ENCODE results near the gene TRIM67. TPM values are rescaled to one million over a fixed set of nuclear protein-coding genes. Genes with fewer than 3 reads are reported as not detected.

TRIM67 gene
- total RNA-seq (2022; extraction: Qiagen RNA extraction; ENCODE audit: low read depth), result 0.10 to 0.32 TPM (median 0.19 TPM) in 5 replicates

GRCh38 chr1:231161667-231162296, at the start of gene TRIM67:
TSS of gene TRIM67 (plus strand) at chr1:231162058. CDS start at chr1:231162970, 912 bp downstream.

GRCh38 chr1:231240883-231241735, 79.3 kb downstream of the TRIM67 start, which contains the start of gene GNPAT:
TSS of gene GNPAT (plus strand) at chr1:231241212. CDS start at chr1:231241379, 167 bp downstream.

Other genes starting within 250 kb of the TRIM67 start
- gene TTC13, start 183.2 kb upstream of the TRIM67 start, total RNA-seq (2022; extraction: Qiagen RNA extraction; ENCODE audit: low read depth), result 6.6 to 10.3 TPM (median 10.2 TPM) in 5 replicates
- 19.6 to 27.5 TPM (median 24.0 TPM) in 5 replicates for gene ARV1, start 183.0 kb upstream of the TRIM67 start, total RNA-seq (2022; extraction: Qiagen RNA extraction; ENCODE audit: low read depth)
- 12.8 to 22.2 TPM (median 19.9 TPM) in 5 replicates for gene FAM89A, start 121.8 kb upstream of the TRIM67 start, total RNA-seq (2022; extraction: Qiagen RNA extraction; ENCODE audit: low read depth)
- gene GNPAT, start 79.2 kb downstream of the TRIM67 start, total RNA-seq (2022; extraction: Qiagen RNA extraction; ENCODE audit: low read depth), result 32.0 to 39.3 TPM (median 37.3 TPM) in 5 replicates
- 4.4 to 9.1 TPM (median 8.2 TPM) in 5 replicates for gene EXOC8, start 175.8 kb downstream of the TRIM67 start, total RNA-seq (2022; extraction: Qiagen RNA extraction; ENCODE audit: low read depth)
- 12.6 to 15.9 TPM (median 13.2 TPM) in 5 replicates for gene SPRTN, start 176.2 kb downstream of the TRIM67 start, total RNA-seq (2022; extraction: Qiagen RNA extraction; ENCODE audit: low read depth)